HG03354 (cell line): Measurements from ENCODE around the gene WDR72.
"Not testable (repeated sequence)": the region's sequence is repeated elsewhere in the genome, so short reads cannot be mapped to it uniquely, and the experiment has no call there.

ENCODE experiments used
- ATAC-seq: cut with Tn5 transposase; IDR thresholded peaks from one replicate; pipeline ENCODE4 v1.9.1; 2021; ENCODE audit warnings: mild to moderate bottlenecking; ENCODE audit not compliant: unreplicated experiment, poor library complexity, severe bottlenecking

Gene WDR72

DNA sequence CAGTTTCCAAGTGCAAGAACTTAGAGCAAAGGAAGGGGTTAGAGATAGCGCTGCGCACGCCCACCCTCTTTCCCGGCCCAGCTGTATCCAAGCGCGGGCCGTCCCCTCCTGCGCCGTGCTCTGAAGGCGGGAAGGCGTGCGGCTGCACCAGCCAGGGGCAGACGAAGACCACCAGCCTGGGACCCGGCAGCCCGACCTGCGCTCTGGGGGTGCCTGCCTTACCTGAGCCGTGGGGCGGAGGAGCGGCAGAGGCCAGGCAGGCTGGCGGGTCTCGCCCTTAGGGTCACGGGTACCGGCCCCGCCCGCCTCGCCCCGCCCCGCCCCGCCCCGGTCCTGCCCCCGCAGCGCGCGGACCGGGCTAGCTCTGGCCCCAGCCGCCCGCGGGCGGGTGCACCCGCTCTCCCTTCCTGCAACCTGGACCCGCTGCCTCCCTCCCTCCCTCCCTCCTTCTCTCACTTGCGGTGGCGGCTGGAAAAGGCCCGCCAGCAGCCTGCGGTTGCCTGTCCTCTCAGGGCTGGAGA, at the start of gene WDR72:
Gene WDR72 (minus strand): TSS at position 253 of the 521 bp plus-strand sequence. CDS start 26,514 bp downstream, outside the sequence.
- no peak for ATAC-seq

DNA sequence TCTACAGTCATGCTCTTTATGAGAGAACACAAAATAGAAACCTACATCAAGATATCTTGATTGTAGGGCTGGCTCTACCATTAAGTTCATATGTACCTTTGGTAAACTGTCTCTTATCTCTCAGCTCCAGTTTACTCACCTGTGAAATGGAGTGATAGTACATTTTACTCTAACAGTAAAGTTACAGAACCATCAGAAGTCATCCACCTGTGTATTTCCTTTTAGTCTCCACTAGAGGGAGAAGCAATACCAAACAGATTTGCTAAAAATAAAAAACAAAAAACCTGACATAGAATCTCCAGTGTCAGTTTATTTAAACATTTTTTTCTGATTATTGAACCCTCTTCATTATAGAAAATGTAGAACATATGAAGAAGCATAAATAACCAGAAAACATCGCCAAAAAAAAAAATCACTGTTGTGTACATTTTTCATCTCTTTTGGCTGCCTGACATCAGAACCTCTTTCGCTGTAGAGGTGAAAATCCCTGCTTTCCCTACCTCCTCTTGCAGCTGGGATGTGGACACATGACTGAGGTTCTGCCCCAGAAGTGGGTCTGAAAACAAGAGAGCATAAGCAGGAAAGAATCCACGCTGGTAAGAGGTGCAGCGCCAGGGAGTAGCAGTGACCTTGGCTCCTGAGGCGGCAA, 48.7 kb upstream of the WDR72 start:
- peak; percentile 81 for ATAC-seq

DNA sequence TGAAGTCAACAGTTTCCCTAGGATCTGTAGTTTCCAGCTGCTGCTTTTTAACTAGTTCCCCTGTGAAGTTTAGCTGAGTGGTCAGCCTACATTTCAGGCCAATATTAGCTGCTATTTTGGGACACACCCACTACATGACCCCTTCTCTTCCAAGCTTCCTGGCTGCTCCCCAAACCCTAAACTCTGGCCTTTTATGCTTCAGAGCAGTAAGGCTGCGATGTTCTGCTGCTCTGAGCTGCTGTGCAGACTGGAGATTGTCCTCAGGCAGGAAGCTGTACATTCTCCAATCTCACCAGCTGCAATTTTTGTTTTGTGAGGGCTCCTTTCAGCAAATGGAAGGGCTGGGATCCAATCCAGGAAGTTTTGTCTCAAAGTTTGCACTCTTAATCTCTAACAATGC, 48.0 kb upstream of the WDR72 start:
- no peak for ATAC-seq

DNA sequence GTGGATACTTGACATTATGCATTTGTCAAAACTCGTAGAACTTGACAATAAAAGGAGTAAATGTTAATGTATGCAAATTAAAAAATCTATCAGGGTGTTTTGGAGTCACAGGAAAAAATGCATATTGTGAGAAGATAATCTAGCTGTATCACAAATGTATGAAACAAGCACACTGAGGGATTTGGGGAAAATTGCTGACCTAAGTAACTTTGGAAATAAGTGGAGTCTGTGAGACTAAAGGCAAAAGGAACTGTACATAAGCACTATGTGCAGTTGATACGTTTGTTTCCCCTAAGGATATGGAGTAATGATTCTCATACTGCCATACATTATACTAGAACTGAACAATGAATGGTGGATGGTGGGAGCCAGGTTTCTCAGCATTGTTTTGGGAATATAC, 43.2 kb upstream of the WDR72 start:
- no peak for ATAC-seq

DNA sequence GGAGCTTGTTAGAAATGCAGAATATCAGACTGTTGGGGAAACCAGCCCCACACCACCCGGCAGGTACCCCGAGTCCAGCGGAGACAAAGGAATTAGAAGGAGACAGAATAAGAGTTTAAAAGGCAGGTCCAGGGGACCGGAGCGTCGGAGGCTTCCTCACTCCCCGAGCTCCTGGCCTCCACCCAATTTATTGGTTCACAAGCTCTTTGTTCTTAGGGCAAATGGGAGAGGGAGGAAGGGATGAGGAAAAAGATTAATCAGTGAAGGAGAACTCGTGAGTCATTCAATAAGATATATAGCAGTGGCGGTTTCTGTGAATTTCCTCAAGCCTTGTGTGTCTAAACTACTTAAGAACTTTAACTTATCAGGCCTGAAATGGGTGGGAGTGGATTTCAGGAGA, 32.1 kb upstream of the WDR72 start:
- ATAC-seq = no peak

DNA sequence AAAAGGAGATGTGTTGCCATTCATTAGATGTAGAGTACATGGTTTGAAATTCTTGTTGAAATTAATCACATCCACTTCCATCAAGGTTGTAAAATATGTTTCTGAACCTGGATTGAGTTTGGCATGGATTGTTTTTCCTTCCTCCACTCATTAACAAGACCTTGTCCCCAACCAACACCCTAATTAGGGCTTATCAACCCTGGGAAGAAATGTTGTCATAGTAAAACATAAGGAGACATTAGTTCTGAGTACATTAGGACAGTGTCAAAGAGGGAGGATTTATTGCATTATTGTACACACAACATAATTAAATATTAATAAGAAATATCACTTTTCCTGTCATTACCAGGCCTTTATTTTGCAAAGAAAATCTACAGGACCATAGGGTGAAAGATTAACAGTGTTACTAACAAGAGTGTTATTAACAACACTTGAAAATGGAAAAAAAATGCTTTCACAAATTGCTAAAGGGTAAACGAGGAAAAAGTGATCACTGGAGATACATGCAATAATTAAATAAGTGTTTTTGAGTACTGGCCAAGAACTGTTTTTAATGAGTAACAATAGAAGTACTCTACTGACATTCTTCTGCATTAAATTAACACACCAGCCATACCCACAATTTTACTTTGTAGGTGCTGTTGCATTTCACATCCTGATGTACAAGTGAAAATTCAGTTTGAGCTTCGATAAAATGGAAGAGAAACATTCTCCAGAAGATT, 30.4 kb upstream of the WDR72 start:
- no peak for ATAC-seq

DNA sequence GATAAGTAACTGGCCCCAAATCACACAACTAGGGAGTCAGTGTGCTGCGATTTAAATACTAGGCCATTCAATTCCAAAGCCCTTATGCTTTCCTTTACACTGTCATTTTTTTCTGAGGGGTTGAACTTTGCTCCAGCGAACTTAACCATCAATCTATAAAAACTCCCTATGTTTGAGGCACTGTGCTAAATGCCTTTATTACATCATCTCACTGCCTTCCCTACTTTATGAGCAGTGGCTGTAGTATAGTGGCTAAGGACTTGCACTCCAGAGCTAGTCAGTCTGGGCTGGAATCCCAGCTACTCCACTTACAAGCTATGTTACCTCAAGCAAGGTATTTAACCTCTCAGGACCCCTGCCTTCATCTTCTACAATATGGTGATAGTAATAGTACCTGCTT, 26.9 kb upstream of the WDR72 start:
- no peak for ATAC-seq

DNA sequence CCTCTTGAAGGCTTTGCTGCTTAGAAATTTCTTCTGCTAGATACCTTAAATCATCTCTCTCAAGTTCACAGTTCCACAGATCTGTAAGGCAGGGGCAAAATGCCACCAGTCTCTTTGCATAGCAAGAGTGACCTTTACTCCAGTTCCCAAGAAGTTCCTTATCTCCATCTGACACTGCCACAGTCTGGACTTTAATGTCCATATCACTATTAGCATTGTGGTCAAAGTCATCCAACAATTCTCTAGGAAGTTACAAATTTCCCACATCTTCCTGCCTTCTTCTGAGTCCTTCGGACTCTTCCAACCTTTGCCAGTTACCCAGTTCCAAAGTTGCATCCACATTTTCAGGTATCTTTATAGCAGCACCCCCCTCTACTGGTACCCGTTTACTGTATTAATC, 25.8 kb upstream of the WDR72 start:
- not testable (repeated sequence) for ATAC-seq

DNA sequence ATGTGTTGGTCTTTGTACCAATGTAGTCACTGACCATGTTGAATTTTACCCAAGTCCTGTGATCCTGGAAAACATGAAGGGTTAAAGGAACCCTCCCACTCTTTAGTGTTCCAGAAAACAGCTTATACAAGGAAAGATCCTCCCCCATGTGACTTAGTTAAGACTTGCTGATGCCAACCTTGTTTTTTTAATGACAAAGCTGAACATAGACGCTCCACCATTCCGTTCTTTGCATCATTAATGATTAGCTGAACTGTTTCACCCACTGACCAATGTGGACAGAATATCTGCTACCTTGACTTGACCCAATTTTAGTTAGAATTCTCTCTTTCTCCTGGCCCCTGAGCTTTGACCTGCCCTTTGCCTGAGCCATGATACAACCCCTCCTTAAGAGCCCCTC, 3.5 kb upstream of the WDR72 start:
- ATAC-seq = no peak

DNA sequence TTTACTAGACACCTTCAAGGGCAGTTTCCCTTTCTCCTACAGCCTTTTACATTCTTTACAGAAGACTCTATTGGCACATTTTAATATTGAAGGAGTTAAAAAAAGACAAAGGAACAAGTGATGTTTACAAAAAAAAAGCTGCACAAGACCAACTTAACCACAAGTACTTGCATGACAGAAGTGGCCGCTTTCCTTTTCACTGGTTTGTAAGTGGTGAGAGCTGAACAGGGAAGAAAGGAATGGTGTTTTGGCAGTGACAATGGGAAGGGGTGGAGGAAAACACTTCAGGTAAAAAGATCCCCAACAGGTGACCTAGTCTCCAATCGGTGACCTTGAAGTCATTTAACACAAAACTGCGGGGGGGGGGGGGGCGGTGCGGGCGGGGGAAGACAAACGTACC, 1.1 kb downstream of the WDR72 start:
- ATAC-seq = no peak

DNA sequence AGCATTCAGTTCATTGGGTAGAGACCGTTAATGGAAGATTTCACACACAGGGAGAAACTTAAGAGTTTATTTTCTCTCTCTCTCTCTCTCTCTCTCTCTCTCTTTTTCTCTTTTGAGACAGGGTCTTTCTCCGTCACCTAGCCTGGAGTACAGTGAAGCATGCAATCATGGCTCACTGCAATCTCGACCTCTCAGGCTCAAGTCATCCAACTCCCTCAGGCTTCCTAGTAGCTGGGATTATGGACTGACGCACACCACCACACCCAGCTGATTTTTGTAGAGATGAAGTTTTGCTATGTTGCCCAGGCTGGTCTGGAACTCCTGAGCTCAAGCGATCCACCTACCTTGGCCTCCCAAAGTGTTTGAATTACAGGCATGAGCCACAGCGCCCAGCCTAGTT, 1.6 kb downstream of the WDR72 start:
- no peak for ATAC-seq

DNA sequence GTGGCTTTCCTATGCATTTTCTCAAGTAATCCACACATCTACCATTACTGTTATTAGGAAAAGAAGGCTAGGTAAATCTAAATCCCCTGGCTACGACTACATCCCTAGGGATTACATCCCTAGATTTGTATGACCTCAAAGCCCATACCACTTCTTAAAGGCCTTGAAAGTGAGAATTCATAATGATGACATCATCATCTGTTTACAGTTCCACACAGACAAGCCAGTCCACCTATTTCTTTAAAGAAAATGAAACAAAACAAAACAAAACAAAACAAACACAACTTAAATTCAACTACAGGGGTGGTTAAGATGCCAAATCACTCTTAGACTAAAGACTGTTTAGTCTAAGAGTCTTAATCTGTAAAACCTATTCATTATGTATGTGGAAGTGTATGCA, 5.7 kb downstream of the WDR72 start:
- ATAC-seq = no peak

DNA sequence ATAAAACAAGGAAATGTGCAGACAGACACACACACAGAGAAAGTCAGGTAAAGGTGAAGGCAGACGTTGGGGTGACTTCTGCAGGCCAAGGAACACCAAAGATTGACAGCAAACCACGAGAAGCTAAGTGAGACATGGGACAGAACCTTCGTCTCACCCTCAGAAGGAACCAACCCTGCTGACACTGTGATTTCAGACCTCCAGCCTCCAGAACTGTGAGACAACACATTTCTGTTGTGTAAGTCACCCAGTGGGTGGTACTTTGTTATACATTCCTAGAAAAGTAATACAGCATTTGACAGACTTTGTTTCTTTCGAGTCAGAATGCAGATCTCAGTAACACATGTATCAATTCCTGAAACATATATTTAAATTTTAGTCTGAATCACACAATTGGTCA, 7.1 kb downstream of the WDR72 start:
- ATAC-seq = no peak

DNA sequence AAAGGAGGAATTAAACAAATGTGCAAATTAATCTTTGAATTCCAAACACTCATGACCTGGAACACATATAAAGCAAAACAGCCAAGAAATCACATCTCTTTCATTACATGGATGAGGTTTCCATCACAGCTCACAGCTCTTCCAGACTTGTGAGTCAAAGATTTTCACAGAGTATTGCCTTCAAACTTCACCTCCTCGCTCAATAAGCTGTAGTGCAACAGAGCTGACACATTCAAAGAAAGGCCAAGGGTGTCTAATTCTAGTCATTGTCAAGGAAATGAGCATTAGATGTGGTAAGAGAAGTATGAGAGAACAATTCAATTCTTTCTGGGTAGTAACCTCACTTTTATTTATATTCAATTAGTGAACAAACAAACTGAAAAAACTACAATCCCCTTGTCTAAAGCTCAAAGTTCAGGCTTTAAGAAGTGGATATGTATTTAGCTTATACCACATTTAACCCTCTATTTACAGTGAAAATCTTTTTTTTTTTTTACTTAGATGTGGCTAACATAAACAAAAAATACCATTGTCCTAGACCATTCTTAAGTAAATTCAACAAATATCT, 11.9 kb downstream of the WDR72 start:
- ATAC-seq = no peak

DNA sequence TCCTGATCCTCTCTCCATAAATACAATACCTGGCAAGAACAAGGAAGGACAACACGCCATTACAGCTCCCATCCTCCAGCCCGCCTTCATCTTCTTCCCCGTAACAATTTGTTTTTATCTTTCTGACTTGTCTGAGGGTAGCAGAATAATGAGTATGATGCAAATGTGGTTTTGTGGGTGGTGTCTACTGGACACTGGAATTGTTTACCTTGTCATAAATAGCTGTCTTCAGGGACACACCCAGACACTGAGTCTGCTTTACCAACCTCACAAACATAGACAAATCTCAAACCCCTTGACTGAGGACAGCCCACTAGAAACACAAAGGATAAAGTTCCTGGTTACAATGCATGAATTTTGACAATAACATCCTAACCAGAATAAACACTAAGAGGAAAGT, 13.4 kb downstream of the WDR72 start:
- ATAC-seq = no peak

DNA sequence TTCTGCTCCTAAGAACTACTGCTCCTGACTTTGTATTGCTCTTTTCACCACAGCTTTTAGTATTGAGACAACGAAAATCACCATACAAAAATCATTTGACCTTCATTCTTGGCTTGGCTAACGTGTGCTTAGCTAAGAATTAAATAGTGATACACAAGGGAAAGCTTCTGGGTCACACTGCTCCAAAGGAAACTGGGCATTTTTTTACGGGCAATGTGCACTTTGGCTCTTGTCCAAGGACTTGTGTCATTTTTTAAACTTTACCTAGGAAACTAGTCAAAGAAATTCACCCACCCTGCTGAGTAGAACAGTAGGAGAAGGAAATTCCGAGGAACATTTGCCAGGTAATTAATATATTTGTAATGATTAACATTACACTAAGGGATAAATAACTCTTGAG, 19.8 kb downstream of the WDR72 start:
- no peak for ATAC-seq

DNA sequence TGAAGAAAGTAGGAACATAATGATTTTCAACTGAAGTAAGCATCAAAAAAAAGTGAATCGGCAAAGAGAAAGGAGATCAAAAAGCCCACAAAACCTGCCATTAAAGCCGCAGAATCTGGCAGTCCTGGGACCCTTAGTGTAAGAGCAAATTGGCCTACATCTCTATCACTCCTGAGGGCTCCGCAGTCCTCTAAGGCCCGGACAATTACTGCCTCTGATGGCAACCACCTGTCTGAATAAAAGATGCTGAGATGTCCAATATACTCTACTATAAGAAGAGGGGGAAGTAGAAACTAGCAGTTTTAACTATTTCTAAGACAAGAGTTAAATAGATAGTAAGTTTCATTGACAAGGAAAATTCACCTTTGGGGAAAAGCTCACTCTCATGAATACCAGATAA, 20.3 kb downstream of the WDR72 start:
- no peak for ATAC-seq

DNA sequence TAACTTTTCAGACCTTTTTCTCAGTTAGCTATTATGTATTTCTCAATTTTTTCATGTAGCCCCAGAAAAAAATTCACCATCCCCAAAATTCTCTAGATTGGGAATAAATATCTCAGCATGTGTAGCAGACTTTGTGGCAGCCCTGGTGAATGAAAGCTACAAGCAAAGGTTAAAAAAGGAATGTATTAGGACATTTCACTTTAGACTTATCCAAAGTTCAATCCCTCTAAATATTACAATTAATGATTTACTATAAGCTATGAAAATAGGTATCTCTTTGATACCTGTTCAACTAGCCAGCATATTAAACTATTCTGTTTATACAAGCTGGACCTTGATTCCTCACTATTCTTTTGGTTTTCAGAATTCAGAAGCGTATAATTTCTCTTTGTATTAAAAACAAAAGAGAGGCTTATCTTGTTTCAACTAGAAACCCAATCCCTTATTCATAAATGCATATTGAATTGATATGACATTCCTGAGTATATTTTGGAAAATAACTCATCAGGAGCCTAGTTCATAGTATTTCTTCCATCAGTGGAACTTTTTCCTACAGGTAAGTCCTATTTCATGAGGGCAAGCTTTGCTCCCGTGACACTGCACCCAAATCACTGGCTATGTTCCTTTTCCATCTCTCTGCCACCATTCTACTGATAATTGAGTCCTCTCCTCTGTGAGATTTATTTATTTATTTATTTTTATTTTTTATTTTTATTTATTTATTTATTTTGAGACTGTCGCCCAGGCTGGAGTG, 38.0 kb downstream of the WDR72 start:
- no peak for ATAC-seq

DNA sequence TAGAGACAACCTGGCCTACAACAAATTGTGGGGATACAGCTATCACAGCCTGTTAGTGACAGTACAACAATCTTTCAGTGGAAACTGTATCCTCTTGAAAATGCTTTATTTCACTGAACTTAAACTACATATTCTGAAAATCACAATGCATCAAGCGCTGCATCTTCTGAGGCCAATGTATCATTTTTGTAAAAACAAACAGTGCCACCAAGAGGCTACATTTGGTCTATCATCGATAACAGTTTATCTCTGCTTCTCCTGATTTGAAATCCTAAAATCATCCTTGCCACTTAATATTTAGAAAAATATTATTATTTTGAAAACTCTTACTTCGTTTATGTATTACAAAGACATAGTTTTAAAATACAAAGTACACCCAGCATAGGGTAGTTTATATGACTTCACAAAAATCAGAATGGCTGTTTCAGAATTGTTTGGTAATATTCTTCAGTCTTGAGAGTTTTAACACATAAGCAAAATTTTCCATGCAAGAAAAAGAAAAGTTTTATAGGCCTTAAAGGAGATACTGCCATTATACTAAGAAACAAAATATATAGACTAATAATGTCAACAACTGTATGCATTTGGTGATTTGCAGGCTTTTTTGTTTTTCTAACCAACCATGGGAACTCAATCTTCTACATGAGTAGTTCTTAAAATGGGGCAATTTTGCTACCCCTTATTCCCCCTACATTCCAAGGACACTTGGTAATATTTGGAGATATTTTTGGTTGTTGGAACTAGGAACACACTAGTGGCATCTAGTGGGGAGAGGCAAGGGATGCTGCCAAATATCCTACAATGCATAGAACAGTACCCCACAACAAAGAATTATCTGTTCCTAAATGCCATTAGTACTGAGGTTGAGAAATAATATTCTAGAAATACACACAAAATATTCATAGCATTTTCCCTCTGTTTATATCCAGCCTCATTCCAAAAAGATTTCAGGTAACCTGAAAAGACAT, 42.3 kb downstream of the WDR72 start:
- no peak for ATAC-seq
